ENCODE results near the gene GPR156.

The GPR156 gene

DNA sequence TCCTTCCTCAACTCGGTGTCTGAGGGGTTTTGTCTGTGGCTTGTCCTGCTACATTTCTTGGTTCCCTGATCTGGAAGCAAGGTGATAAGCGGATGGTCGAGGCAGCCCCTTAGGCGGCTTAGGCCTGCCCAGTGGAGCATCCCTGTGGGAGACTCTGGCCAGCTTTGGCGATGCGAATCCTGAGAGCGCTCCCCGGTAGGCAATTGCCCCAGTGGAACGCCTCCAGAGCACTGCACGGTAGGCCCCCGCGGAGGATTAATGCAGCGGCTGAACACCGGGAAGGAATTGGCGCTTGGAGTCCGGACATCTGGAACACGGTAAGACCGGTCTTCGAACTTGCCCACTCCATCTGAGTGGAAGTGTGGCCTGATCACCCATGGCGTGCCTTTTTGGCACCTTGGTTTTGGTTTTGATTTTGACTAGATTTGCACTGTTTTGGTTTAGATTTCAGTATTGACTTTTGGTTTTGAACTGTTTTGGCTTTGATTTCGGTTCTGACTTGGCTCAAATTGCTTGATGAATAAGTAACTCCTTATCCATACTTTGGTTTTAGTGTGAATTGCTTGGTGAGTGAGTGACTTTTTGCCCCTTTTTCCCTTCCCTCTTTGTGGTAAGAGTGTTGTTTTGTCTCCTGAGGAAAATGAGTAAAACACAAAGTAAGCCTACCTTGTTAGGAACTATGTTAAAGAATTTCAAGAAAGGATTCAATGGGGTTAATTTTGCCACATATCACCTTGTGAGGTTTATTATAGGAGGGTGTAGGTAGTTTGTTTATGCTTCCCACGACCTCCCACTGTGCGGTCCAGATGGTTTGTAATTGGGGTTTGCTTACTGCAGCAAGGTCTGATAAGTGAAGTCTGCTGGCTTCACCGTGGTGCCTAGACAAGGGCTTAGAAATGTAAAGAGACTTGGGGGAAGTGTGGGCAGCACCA lies 27.1 kb upstream of the GPR156 start:
- TF ChIP-seq, protein P1, sequence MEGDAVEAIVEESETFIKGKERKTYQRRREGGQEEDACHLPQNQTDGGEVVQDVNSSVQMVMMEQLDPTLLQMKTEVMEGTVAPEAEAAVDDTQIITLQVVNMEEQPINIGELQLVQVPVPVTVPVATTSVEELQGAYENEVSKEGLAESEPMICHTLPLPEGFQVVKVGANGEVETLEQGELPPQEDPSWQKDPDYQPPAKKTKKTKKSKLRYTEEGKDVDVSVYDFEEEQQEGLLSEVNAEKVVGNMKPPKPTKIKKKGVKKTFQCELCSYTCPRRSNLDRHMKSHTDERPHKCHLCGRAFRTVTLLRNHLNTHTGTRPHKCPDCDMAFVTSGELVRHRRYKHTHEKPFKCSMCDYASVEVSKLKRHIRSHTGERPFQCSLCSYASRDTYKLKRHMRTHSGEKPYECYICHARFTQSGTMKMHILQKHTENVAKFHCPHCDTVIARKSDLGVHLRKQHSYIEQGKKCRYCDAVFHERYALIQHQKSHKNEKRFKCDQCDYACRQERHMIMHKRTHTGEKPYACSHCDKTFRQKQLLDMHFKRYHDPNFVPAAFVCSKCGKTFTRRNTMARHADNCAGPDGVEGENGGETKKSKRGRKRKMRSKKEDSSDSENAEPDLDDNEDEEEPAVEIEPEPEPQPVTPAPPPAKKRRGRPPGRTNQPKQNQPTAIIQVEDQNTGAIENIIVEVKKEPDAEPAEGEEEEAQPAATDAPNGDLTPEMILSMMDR (IDR thresholded peaks at IDR 0.05; ENCODE audit: low read depth, low read length), result no peak
- Histone ChIP-seq H3K36me3 (no peaks in the 10 kb centered on the region), H3K4me1 (no peaks in the 10 kb centered on the region), H3K4me3 (ENCODE audit: low read depth, low read length) (no peak overlapping the region), H3K27me3 (no peaks in the 10 kb centered on the region), H3K9me3 (no peaks in the 10 kb centered on the region)
- no peak for DNase-seq

DNA sequence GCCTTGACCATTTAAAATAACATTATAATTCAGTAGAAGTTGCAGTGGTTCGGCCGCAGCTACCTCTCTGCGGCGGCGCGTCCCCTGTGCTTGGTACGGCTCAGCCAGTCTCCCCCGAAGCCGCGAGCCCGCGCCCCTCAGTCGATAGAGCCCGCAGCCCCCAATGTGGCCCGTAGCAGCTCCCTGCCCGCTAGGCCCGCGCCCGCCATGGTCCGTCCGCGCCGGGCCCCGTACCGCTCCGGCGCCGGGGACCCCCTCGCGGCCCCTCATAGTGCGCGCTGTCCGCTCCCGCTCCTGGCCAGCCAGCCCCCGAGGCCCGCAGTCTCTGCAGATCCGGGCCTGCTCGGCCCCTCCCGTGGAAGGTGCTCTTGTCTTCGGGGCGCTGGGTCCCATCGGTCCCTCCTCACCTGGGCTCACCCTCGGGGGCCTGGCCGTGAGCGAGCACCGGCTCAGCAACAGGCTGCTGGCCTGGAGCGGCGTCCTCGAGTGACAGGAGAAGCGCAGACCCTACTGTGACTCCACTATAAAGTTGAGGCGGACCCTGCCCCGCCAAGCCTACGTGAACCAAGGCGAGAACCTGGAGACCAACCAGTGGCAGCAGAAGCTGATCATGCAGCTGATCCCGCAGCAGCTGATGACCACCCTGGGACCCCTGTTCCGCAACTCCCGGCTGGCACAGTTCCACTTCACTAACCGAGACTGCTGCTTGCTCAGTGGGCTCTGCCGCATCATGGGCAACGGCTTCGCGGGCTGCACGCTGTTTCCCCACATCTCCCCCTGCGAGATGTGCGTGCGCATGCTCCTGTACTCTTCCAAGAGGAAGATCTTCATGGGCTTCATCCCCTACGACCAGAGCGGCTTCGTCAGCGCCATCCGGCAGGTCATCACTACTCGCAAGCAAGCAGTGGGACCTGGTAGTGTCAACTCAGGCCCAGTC lies 21.8 kb upstream of the GPR156 start:
- TF ChIP-seq, protein P1 (IDR thresholded peaks at IDR 0.05; ENCODE audit: low read depth, low read length), result no peak
- no peaks in the 10 kb centered on the region for H3K36me3 ChIP-seq
- no peaks in the 10 kb centered on the region for H3K27me3 ChIP-seq
- H3K4me3 ChIP-seq (ENCODE audit: low read depth, low read length), result no peak overlapping the region
- no peaks in the 10 kb centered on the region for H3K9me3 ChIP-seq
- no peaks in the 10 kb centered on the region for H3K4me1 ChIP-seq
- no peak for DNase-seq

GRCh38 chr3:120304616-120305015 lies 19.6 kb upstream of the GPR156 start:
- Histone ChIP-seq H3K9me3 (no peaks in the 10 kb centered on the region), H3K36me3 (no peaks in the 10 kb centered on the region), H3K4me1 (no peaks in the 10 kb centered on the region), H3K4me3 (ENCODE audit: low read depth, low read length) (no peak overlapping the region), H3K27me3 (no peaks in the 10 kb centered on the region)
- TF ChIP-seq, protein P1 (IDR thresholded peaks at IDR 0.05; ENCODE audit: low read depth, low read length), result no peak
- no peak for DNase-seq

DNA sequence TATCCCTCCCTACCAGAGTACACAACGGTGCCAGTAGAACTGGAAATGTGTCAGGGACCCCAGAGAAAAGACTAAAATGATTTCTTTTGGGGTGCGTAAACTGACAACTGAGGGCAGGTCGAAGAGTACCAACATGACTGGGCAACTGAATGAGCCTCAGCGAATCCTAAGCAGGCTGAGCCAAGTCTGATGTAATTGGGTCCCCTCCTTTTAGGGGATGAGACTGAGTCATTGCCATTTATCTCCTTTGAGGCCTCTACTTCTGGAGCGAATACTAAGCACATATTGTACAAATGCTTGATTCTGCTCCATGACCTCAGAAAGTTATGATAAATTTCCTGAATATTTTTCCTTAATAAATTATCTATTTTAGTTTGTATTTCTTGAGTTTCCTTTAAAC lies 17.3 kb upstream of the GPR156 start:
- Histone ChIP-seq H3K36me3 (no peaks in the 10 kb centered on the region), H3K4me3 (ENCODE audit: low read depth, low read length) (no peak overlapping the region), H3K4me1 (no peaks in the 10 kb centered on the region), H3K27me3 (no peaks in the 10 kb centered on the region), H3K9me3 (no peaks in the 10 kb centered on the region)
- TF ChIP-seq, protein P1 (IDR thresholded peaks at IDR 0.05; ENCODE audit: low read depth, low read length), result no peak
- no peak for DNase-seq

DNA sequence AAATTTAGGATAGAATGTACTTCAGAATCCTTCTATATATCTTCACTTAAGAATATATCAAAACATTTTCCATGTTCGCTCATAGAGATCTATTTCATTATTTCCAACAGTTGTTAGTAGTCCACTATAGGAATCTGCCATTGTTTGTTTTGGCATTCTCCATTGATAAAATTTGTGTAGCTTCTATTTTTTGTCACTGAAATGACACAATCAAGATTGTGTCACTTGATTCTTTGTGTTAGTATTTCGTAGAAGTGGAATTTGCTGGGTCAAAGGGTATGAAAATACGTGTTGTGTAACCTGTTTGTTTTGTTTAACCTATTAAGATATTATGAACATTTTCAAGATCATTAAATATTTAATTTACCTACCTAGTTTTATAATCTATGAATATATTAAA lies 15.9 kb upstream of the GPR156 start:
- Histone ChIP-seq H3K4me3 (ENCODE audit: low read depth, low read length) (no peak overlapping the region), H3K36me3 (no peaks in the 10 kb centered on the region), H3K27me3 (no peaks in the 10 kb centered on the region), H3K9me3 (no peaks in the 10 kb centered on the region), H3K4me1 (no peaks in the 10 kb centered on the region)
- no peak for DNase-seq
- TF ChIP-seq, protein P1 (IDR thresholded peaks at IDR 0.05; ENCODE audit: low read depth, low read length), result no peak

Data from BE2C (cell line).